ENCODE data around the gene ADAMTS17.

The ADAMTS17 gene

GRCh38 chr15:100175406-100176114, 166.2 kb downstream of the ADAMTS17 start:
- DNase-seq, result no peak

- DNase-seq, result no peak
Observed at GRCh38 chr15:100174904-100175275, 166.9 kb downstream of the ADAMTS17 start.

DNA sequence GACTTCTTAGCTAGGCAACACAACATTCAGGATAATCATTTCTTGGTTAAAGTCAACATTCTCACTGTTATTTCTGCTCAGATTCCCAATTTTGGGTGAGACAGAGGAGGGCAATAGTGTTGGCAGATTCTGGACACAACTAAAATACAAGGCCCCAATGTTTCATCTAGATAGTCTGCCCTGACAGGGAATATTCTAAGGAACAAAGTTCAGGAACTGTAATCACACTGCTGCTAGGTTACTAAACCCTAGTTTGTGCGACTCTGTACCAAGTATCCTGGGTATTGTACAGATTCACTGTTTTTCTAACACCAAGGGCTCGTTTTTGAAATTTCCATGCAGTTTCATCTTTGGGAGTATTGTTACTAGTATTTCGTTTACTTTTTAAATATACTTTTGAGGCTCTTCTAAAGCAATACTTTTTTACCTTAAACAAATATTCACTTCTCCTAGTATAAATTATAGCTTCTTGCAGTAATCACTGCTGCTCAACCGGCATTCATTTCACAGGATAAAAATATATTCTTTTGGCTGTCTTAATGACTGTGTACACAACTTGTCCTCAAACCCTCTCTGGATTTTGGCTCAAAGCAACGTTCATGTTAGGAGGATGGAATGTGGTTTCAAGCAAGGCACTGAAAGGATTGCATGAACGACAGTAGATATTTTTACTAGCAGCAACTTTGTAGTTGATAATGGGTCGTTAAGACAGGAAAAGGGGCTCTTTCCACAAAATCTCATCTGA, 167.4 kb downstream of the ADAMTS17 start:
- DNase-seq, result peak in 1 of 58 donors; percentile 10

- no peak for DNase-seq
Observed at GRCh38 chr15:100172356-100173024, 169.3 kb downstream of the ADAMTS17 start.

- no peak for DNase-seq
Observed at GRCh38 chr15:100171411-100171810, 170.4 kb downstream of the ADAMTS17 start.

- no peak for DNase-seq
Observed at GRCh38 chr15:100170291-100171210, 171.2 kb downstream of the ADAMTS17 start.

DNA sequence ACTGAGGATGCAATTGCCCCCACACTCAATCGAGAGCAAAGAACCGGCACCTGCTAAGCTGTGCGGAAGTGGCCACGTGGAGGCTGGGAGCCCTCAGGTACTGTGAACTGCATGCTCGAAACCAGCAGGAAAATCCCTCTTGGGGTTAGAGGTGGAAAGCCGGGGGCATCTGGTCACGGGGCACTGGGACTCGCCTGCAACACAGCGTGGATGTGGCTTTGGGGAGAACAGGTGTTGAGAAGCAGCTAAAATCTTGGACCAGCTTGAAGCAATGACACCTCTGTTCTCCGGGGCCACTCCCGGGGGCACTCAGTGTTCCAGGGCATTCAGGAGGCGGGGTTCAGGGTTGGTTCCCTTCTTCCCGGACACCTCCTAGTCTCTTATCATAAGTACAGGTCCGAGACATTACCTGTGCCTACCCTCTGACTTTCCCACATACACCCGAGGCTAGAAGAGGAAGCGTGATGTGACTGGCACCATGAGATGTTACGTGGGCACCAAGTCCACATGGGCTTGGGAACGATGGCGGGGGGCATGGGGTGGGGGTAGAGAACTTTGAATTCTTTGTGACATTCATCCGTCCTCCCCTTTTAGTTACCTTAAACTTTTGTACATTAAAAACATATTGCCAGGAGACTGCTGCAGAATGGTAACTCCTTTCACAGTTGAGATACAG, 172.0 kb downstream of the ADAMTS17 start:
- no peak for DNase-seq

GRCh38 chr15:100168787-100169186, 173.0 kb downstream of the ADAMTS17 start:
- no peak for DNase-seq

GRCh38 chr15:100167884-100168375, 173.8 kb downstream of the ADAMTS17 start:
- DNase-seq, result peak in 33 of 58 donors; percentile 7 to 65 (median 27)

DNA sequence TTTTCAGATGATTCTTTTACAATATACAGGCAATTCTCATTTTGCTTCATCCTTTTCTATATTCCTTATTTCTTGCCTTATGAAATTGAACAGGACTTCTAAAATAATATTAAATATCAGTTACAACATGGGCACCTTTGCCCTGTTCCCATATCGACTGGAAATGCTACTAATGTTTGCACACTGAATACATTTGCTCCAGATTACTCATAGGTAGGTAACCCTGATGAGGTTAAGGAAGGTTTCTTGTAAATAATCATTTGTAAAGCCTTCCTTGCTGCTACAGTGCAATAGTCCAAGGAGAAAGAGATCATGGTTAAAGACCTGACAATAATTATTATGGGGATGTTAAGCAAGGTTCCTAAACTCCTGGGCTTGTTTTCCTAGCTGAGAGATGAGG, 175.5 kb downstream of the ADAMTS17 start:
- DNase-seq, result no peak

GRCh38 chr15:100163961-100164360, 177.8 kb downstream of the ADAMTS17 start:
- DNase-seq, result no peak

- DNase-seq, result no peak
Observed at GRCh38 chr15:100160953-100161352, 180.8 kb downstream of the ADAMTS17 start.

- no peak for DNase-seq
Observed at GRCh38 chr15:100159436-100159835, 182.3 kb downstream of the ADAMTS17 start.

GRCh38 chr15:100158356-100158755, 183.4 kb downstream of the ADAMTS17 start:
- DNase-seq, result no peak

DNA sequence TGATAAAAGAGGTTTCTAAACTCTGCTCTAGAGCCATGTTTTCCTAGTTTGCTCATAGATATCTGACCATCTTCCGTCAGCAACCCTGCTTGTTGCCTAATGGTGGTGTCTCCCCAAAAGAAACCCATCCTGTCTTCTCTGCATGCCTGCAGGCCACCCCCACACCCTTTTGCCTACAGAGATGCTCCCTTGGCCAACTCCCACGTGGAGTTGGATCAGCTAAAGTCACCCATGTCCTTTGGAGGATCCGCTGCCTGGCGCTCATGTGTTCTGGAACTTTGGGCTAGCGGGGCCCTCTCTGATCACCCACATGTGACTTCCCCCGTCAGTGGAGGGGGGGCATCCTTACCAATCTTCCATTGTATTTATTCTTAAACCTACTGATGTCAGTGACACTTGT, 185.6 kb downstream of the ADAMTS17 start:
- no peak for DNase-seq

DNA sequence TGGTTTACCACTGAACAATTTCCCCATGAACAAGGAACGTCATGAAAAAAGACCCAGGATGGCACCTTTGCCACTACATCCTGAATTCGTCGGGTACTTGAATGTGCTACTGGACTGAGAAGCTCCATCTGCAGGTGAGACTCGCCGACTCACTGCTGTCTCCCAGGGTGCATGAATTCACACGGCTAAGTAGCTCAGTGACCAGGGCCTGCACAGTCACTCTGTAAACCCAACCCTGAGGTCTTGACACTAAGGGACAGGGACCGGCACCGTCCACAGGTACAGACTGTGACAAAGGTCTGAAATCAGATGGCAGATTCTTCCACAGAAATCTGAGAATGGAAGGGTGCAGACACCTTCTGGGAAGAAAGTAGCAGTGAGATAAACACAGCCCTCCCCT, 187.4 kb downstream of the ADAMTS17 start:
- no peak for DNase-seq

- DNase-seq, result peak in 4 of 58 donors; percentile 13 to 56 (median 26)
Observed at GRCh38 chr15:100152463-100152862, 189.3 kb downstream of the ADAMTS17 start.

DNA sequence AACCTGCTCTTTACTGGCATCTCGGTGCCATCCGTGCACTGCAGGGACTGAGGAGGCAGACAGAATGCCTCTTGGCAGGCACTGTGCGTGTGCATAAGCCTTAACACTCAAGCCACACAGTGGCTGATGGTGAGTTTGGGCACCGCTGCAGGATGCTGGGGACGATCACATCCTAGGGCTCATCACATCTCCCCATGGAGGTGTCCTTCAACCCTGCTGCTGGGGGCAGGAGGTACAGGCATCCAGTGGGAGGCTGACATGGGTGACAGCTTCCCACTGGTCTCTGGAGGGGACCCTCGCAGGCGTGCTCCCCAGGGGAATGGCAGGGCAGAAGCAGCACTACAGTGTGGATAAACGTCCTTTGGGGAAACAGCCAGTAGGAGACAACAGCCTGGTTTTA, 190.9 kb downstream of the ADAMTS17 start:
- DNase-seq, result no peak

DNA sequence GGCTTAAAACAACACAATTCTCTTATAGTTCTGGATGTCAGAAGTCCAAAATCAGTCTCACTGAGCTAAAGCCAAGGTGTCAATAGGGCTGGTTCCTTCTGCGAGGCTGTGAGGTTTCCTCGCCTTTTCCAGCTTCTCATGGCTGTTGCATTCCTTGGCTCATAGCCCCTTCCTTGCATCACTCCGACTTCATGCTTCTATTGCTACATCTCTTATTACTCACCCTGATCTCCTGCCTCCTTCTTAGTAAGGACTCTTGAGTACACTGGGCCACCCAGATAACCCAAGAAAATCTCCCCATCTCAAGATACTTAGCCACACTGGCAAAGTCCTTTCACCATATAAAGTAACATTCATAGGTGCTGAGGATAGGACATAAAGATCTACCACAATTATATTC, 193.9 kb downstream of the ADAMTS17 start:
- DNase-seq, result no peak

DNA sequence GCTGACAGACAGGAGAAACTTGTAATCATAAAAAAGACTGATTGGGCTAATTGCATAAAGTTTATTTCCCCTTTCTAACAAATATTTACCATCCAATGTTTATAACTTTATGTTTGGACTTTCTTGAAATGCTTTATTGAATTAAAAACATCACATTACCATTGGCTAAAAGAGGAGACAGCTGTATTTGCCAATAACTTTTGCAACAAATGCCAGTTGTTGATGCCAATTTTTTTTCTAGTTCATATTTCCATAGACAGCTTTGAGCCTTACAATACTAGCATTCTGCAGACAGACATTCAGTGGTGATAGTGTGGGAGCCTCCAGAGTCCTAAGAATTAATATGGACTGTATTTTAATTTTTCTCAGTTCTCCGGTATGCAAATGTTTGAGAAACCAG, 198.4 kb downstream of the ADAMTS17 start:
- no peak for DNase-seq
